DOHH2 (cell line): ENCODE measurements around the gene GALK2.

Source experiments
- H3F3A ChIP-seq: fragments of 200-600 bp; sonication (generic), shearing (Covaris generic); 2 replicates; pipeline ENCODE4 v1.6.0; 2016; ENCODE audit warnings: antibody characterized with exemption, mild to moderate bottlenecking; ENCODE audit not compliant: control insufficient read depth, insufficient read depth
- H3K27ac ChIP-seq: fragments of 200-600 bp; sonication (generic); 2 replicates; pipeline ENCODE4 v1.5.1; 2014; ENCODE audit warnings: low read depth, mild to moderate bottlenecking, low read length, moderate library complexity
- H3K27me3 ChIP-seq: fragments of 200-600 bp; sonication (generic); 2 replicates; pipeline ENCODE4 v1.6.1; 2014; ENCODE audit warnings: mild to moderate bottlenecking, low read length, mixed read lengths; ENCODE audit not compliant: control insufficient read depth
- H3K36me3 ChIP-seq: fragments of 200-600 bp; sonication (generic); 2 replicates; pipeline ENCODE4 v1.6.1; 2014; ENCODE audit warnings: mild to moderate bottlenecking, low read length, moderate library complexity, mixed read lengths; ENCODE audit not compliant: control insufficient read depth
- H3K4me1 ChIP-seq: fragments of 200-600 bp; sonication (generic); 2 replicates; pipeline ENCODE4 v1.6.1; 2014; ENCODE audit warnings: mild to moderate bottlenecking, low read length, mixed read lengths; ENCODE audit not compliant: control insufficient read depth
- H3K4me2 ChIP-seq: fragments of 200-600 bp; sonication (generic); 2 replicates; pipeline ENCODE4 v1.6.0; 2014; ENCODE audit warnings: mild to moderate bottlenecking, low read length, moderate library complexity
- H3K4me3 ChIP-seq: fragments of 200-600 bp; sonication (generic); 2 replicates; pipeline ENCODE4 v1.5.1; 2014; ENCODE audit warnings: mild to moderate bottlenecking, low read length, mixed read lengths
- H3K79me2 ChIP-seq: fragments of 200-600 bp; sonication (generic); 2 replicates; pipeline ENCODE4 v1.6.1; 2014; ENCODE audit warnings: mild to moderate bottlenecking, low read length, mixed read lengths; ENCODE audit not compliant: control insufficient read depth
- H3K9me2 ChIP-seq: fragments of 200-600 bp; sonication (generic); replicated peaks from 2 replicates; pipeline ENCODE4 v1.6.1; 2014; ENCODE audit warnings: mild to moderate bottlenecking, low read length, mixed read lengths; ENCODE audit not compliant: control insufficient read depth
- H3K9me3 ChIP-seq: fragments of 200-600 bp; sonication (generic); 2 replicates; pipeline ENCODE4 v1.6.1; 2014; ENCODE audit warnings: antibody characterized with exemption, low read length, mixed read lengths; ENCODE audit not compliant: control insufficient read depth, insufficient read depth
- H4K20me1 ChIP-seq: fragments of 200-600 bp; sonication (generic); 2 replicates; pipeline ENCODE4 v1.6.0; 2014; ENCODE audit warnings: low read depth, mild to moderate bottlenecking, antibody characterized with exemption, low read length, moderate library complexity; ENCODE audit not compliant: control insufficient read depth, insufficient read depth
- EZH2phosphoT487 ChIP-seq: fragments of 200-600 bp; sonication (generic); IDR thresholded peaks from 2 replicates; pipeline ENCODE4 v1.6.1; 2017; ENCODE audit warnings: borderline replicate concordance, mild to moderate bottlenecking, antibody characterized with exemption, low read length, moderate library complexity, mixed read lengths
- TF ChIP-seq, protein P1 (sequence below): fragments of 200-600 bp; sonication (generic); IDR thresholded peaks from one replicate; pipeline ENCODE4 v1.5.1; 2014; ENCODE audit warnings: antibody characterized with exemption, mild to moderate bottlenecking, low read depth, low read length; ENCODE audit not compliant: poor library complexity, severe bottlenecking

GALK2 gene

GRCh38 chr15:49122541-49123062, 47.4 kb upstream of the GALK2 start:
- Histone ChIP-seq H3K4me1 (no peaks in the 10 kb centered on the region), H3K9me3 (no peaks in the 10 kb centered on the region), H3K4me3 (no peak overlapping the region), H3K4me2 (no peak overlapping the region), H4K20me1 (no peaks in the 10 kb centered on the region), H3K9me2 (no peaks in the 10 kb centered on the region), H3K27ac (no peak overlapping the region), H3K79me2 (no peaks in the 10 kb centered on the region), H3K36me3 (peaks cover 26% of the 10 kb centered on the region), H3K27me3 (no peaks in the 10 kb centered on the region), H3F3A (peaks cover 6% of the 10 kb centered on the region; the same call in 1 of the 2 replicates)
- TF ChIP-seq, protein P1, sequence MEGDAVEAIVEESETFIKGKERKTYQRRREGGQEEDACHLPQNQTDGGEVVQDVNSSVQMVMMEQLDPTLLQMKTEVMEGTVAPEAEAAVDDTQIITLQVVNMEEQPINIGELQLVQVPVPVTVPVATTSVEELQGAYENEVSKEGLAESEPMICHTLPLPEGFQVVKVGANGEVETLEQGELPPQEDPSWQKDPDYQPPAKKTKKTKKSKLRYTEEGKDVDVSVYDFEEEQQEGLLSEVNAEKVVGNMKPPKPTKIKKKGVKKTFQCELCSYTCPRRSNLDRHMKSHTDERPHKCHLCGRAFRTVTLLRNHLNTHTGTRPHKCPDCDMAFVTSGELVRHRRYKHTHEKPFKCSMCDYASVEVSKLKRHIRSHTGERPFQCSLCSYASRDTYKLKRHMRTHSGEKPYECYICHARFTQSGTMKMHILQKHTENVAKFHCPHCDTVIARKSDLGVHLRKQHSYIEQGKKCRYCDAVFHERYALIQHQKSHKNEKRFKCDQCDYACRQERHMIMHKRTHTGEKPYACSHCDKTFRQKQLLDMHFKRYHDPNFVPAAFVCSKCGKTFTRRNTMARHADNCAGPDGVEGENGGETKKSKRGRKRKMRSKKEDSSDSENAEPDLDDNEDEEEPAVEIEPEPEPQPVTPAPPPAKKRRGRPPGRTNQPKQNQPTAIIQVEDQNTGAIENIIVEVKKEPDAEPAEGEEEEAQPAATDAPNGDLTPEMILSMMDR = no peak
- no peak for TF ChIP-seq EZH2phosphoT487

DNA sequence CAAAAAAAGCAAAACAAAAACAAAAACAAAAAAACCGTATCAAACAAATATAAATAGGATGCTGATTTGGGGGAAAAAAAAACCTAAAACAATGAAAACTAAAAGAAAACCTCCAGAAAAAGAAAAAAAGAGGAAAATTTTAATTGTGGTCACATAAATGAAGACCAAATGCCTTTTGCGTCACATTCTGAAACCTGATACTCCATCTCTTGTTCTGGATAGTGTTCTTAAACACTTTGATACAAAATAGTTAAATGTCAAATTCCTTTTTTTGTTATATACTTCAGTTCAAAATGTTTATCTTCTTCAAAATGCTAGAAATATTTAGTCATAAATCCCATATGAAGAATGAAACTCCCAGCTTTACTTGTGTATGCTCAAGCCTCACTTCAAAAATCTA, 45.7 kb upstream of the GALK2 start:
- Histone ChIP-seq H3K9me2 (no peaks in the 10 kb centered on the region), H3K27me3 (no peaks in the 10 kb centered on the region), H3K9me3 (no peaks in the 10 kb centered on the region), H3K4me2 (no peak overlapping the region), H3K79me2 (no peaks in the 10 kb centered on the region), H3K27ac (no peak overlapping the region), H4K20me1 (no peaks in the 10 kb centered on the region), H3K36me3 (peaks cover 42% of the 10 kb centered on the region), H3K4me3 (no peak overlapping the region), H3K4me1 (no peaks in the 10 kb centered on the region), H3F3A (peaks cover 6% of the 10 kb centered on the region; the same call in 1 of the 2 replicates)
- TF ChIP-seq EZH2phosphoT487 = no peak
- TF ChIP-seq, protein P1 = no peak

GRCh38 chr15:49131403-49131802, 38.6 kb upstream of the GALK2 start:
- Histone ChIP-seq H3K4me3 (no peak overlapping the region), H3K4me2 (no peak overlapping the region), H3K79me2 (0 out of 2 replicates have a peak, but pooled peaks cover 3% of the 10 kb centered on the region), H3K9me3 (no peaks in the 10 kb centered on the region), H3F3A (no peaks in the 10 kb centered on the region), H3K27ac (no peak overlapping the region), H3K4me1 (peaks cover 5% of the 10 kb centered on the region; the same call in 1 of the 2 replicates), H3K27me3 (no peaks in the 10 kb centered on the region), H3K9me2 (no peaks in the 10 kb centered on the region), H4K20me1 (no peaks in the 10 kb centered on the region), H3K36me3 (peaks cover 94% of the 10 kb centered on the region)
- no peak for TF ChIP-seq EZH2phosphoT487
- TF ChIP-seq, protein P1 = no peak
